Right ventricle myocardium superior (tissue), 1 donor: ENCODE measurements around the gene TNFSF11. TPM values are rescaled to one million over a fixed set of nuclear protein-coding genes. Genes with fewer than 3 reads are reported as not detected.
A peak's percentile ranks its signal among the peaks of the same experiment; 100 is the strongest.

Experiments used
- ATAC-seq: fragments of 200-7000 bp; cut with Tn5 transposase; one replicate; pipeline ENCODE4 v1.9.1; 2020; ENCODE audit warnings: mild to moderate bottlenecking; ENCODE audit not compliant: poor library complexity
- DNase-seq: peaks from one replicate; pipeline ENCODE4 v3.0.0-alpha.2; 2020
- intact Hi-C: fragments of 100-400 bp; cut with DNase I; formaldehyde crosslinking; loops from one replicate; pipeline ENCODE4 v1.11.2; 2022
- long read RNA-seq: library from polyadenylated mRNA; unstranded; transcript quantifications from one replicate; pipeline ENCODE4 v2.0.0, GENCODE V29; 2021
- total RNA-seq: library from RNA; stranded (reverse); fragmentation: NEBNext Ultra II Directional; extraction: Animal tissue kit (Norgen Biotek cat#: 25700); gene quantifications from one replicate; pipeline ENCODE4 v1.2.1, GENCODE V29; 2021
- donor health status: DM: no; HTN: yes; CAD: no; lungs with severe emphysema.

Gene TNFSF11
- not detected for total RNA-seq
- long read RNA-seq, result 0 reads

GRCh38 chr13:42574011-42574410, at the start of gene TNFSF11:
Gene TNFSF11, plus strand, starts transcription at chr13:42574152. Its CDS starts 152 bp downstream, at chr13:42574304.
- no peak for ATAC-seq
- no peak for DNase-seq
- intact Hi-C loops, result no loop called here

GRCh38 chr13:42524487-42525034, 49.4 kb upstream of the TNFSF11 start:
- DNase-seq (no peak), ATAC-seq (no peak)
- intact Hi-C loops, result no loop called here

- DNase-seq (no peak), ATAC-seq (no peak)
- intact Hi-C loops, result no loop called here
Observed at GRCh38 chr13:42525035-42525504, 48.9 kb upstream of the TNFSF11 start.

- intact Hi-C loops, result no loop called here
- DNase-seq, result no peak
- ATAC-seq, result no peak
Observed at GRCh38 chr13:42526276-42526675, 47.7 kb upstream of the TNFSF11 start.

- intact Hi-C loops, result no loop called here
- no peak for DNase-seq
- no peak for ATAC-seq
Observed at GRCh38 chr13:42526804-42527203, 47.1 kb upstream of the TNFSF11 start.

- ATAC-seq, result no peak
- intact Hi-C loops, result no loop called here
- DNase-seq, result no peak
Observed at GRCh38 chr13:42532561-42533335, 41.2 kb upstream of the TNFSF11 start.

- no peak for DNase-seq
- intact Hi-C loops, result no loop called here
- ATAC-seq, result no peak
Observed at GRCh38 chr13:42533336-42533591, 40.7 kb upstream of the TNFSF11 start.

- intact Hi-C loops, result no loop called here
- DNase-seq (no peak), ATAC-seq (no peak)
Observed at GRCh38 chr13:42534785-42535184, 39.2 kb upstream of the TNFSF11 start.

GRCh38 chr13:42538996-42539395, 35.0 kb upstream of the TNFSF11 start:
- DNase-seq (no peak), ATAC-seq (no peak)
- intact Hi-C loops, result no loop called here

- no peak for DNase-seq
- no peak for ATAC-seq
- intact Hi-C loops, result no loop called here
Observed at GRCh38 chr13:42539670-42540069, 34.3 kb upstream of the TNFSF11 start.

- DNase-seq, result no peak
- no peak for ATAC-seq
- intact Hi-C loops, result no loop called here
Observed at GRCh38 chr13:42543215-42543797, 30.6 kb upstream of the TNFSF11 start.

GRCh38 chr13:42544246-42544926, 29.6 kb upstream of the TNFSF11 start:
- intact Hi-C loops, result no loop called here
- DNase-seq (no peak), ATAC-seq (peak; percentile 39)

- ATAC-seq, result no peak
- intact Hi-C loops, result no loop called here
- DNase-seq, result no peak
Observed at GRCh38 chr13:42545842-42546241, 28.1 kb upstream of the TNFSF11 start.

GRCh38 chr13:42547612-42548011, 26.3 kb upstream of the TNFSF11 start:
- DNase-seq (no peak), ATAC-seq (no peak)
- intact Hi-C loops, result no loop called here

- no peak for DNase-seq
- ATAC-seq, result peak; percentile 22
- intact Hi-C loops, result no loop called here
Observed at GRCh38 chr13:42548731-42549551, 25.0 kb upstream of the TNFSF11 start.

GRCh38 chr13:42549552-42549936, 24.4 kb upstream of the TNFSF11 start:
- ATAC-seq (no peak), DNase-seq (no peak)
- intact Hi-C loops, result no loop called here

GRCh38 chr13:42551611-42552010, 22.3 kb upstream of the TNFSF11 start:
- DNase-seq, result no peak
- no peak for ATAC-seq
- intact Hi-C loops, result no loop called here

- DNase-seq (no peak), ATAC-seq (no peak)
- intact Hi-C loops, result no loop called here
Observed at GRCh38 chr13:42553098-42554046, 20.6 kb upstream of the TNFSF11 start.
